Measurements from ENCODE around the gene TTN.

TTN gene

DNA sequence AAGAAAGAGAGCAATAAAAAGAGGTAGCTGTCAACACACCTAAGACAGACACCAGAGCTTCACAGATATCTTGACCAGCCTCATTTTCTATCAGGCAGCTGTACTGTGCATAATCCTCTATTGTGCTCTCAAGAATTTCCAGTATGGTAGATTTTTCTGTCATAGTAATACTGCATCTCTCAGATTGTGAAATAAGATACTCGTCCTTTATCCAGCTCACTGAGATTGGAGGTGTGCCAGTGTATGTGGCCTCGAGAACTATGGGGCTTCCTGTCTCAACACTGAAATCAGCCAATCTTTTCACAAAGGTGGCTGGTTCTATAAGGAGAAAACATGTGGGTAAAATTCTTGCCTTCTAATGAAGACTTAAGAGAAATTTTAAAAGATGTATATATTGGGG lies 88.9 kb downstream of the TTN start:
- no peaks in the 10 kb centered on the region for H3K79me1 ChIP-seq (ENCODE audit: low read length)
- H3K27me3 ChIP-seq (ENCODE audit: insufficient read depth, low read length, poor library complexity), result no peaks in the 10 kb centered on the region
- H4K8ac ChIP-seq (ENCODE audit: low read depth, low read length), result no peak overlapping the region
- no peak overlapping the region for H3K18ac ChIP-seq (ENCODE audit: low read length)
- no peak overlapping the region for H3K4me2 ChIP-seq (ENCODE audit: low read length)
- H3K4ac ChIP-seq (ENCODE audit: low read depth, low read length), result no peak overlapping the region
- H4K5ac ChIP-seq (ENCODE audit: low read length), result no peak overlapping the region
- no peak overlapping the region for H2AK5ac ChIP-seq (ENCODE audit: low read length)
- DNase-seq, result no peak
- no peak overlapping the region for H2BK120ac ChIP-seq (ENCODE audit: low read depth, low read length)
- no peak overlapping the region for H3K4me3 ChIP-seq (ENCODE audit: low read length)
- no peak overlapping the region for H3K23ac ChIP-seq (ENCODE audit: low read length)
- no peak overlapping the region for H3K56ac ChIP-seq (ENCODE audit: low read length)
- no peaks in the 10 kb centered on the region for H3K4me1 ChIP-seq (ENCODE audit: control insufficient read depth, low read depth, low read length)
- no peak overlapping the region for H3K9ac ChIP-seq (ENCODE audit: low read length)
- no peaks in the 10 kb centered on the region for H3K36me3 ChIP-seq (ENCODE audit: control insufficient read depth, insufficient read depth, low read length)
- no CpG with 5 or more reads among the region's 2 CpGs for WGBS (ENCODE audit: extremely low coverage, insufficient coverage, low lambda C conversion rate)
- no peak overlapping the region for H2BK15ac ChIP-seq (replicated peaks; ENCODE audit: low read depth)
- H2BK5ac ChIP-seq (ENCODE audit: low read length), result no peak overlapping the region
- H3K79me2 ChIP-seq (ENCODE audit: control insufficient read depth, insufficient read depth, low read length), result no peaks in the 10 kb centered on the region
- no peak overlapping the region for H3K27ac ChIP-seq (ENCODE audit: low read depth, low read length)

DNA sequence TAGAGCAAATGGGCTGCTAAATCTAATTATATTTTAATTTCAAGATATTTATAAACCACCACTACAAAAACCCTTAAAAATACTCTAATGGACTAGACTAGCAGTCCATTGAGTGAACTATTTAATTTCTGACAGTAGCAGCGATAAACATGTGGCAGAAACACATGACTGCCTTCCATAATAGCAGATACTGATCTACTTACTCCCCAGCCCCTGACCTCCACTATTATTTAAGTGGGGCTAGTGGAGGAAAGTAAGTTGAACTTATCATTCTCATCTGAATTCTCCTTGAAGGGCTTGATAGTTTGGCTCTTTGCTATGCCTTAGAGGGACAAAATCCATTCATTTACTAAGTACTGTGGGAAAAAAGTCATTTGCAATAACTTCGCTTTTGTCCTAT lies 90.8 kb downstream of the TTN start:
- Histone ChIP-seq H3K4me3 (ENCODE audit: low read length) (no peak overlapping the region), H3K4me1 (ENCODE audit: control insufficient read depth, low read depth, low read length) (no peaks in the 10 kb centered on the region), H3K36me3 (ENCODE audit: control insufficient read depth, insufficient read depth, low read length) (no peaks in the 10 kb centered on the region), H3K18ac (ENCODE audit: low read length) (no peak overlapping the region), H2BK120ac (ENCODE audit: low read depth, low read length) (no peak overlapping the region), H4K8ac (ENCODE audit: low read depth, low read length) (no peak overlapping the region), H4K5ac (ENCODE audit: low read length) (no peak overlapping the region), H2BK15ac (replicated peaks; ENCODE audit: low read depth) (no peak overlapping the region), H3K9ac (ENCODE audit: low read length) (no peak overlapping the region), H3K56ac (ENCODE audit: low read length) (no peak overlapping the region), H3K79me1 (ENCODE audit: low read length) (no peaks in the 10 kb centered on the region), H3K4me2 (ENCODE audit: low read length) (no peak overlapping the region), H2BK5ac (ENCODE audit: low read length) (no peak overlapping the region), H3K27me3 (ENCODE audit: insufficient read depth, low read length, poor library complexity) (no peaks in the 10 kb centered on the region), H3K27ac (ENCODE audit: low read depth, low read length) (no peak overlapping the region), H3K4ac (ENCODE audit: low read depth, low read length) (no peak overlapping the region), H3K23ac (ENCODE audit: low read length) (no peak overlapping the region), H3K79me2 (ENCODE audit: control insufficient read depth, insufficient read depth, low read length) (no peaks in the 10 kb centered on the region), H2AK5ac (ENCODE audit: low read length) (no peak overlapping the region)
- DNase-seq, result no peak
- no CpG with 5 or more reads among the region's 2 CpGs for WGBS (ENCODE audit: extremely low coverage, insufficient coverage, low lambda C conversion rate)

- Histone ChIP-seq H4K8ac (ENCODE audit: low read depth, low read length) (no peak overlapping the region), H3K4ac (ENCODE audit: low read depth, low read length) (no peak overlapping the region), H3K9ac (ENCODE audit: low read length) (no peak overlapping the region), H2BK120ac (ENCODE audit: low read depth, low read length) (no peak overlapping the region), H3K4me1 (ENCODE audit: control insufficient read depth, low read depth, low read length) (no peaks in the 10 kb centered on the region), H3K27me3 (ENCODE audit: insufficient read depth, low read length, poor library complexity) (no peaks in the 10 kb centered on the region), H3K36me3 (ENCODE audit: control insufficient read depth, insufficient read depth, low read length) (no peaks in the 10 kb centered on the region), H3K4me3 (ENCODE audit: low read length) (no peak overlapping the region), H3K79me1 (ENCODE audit: low read length) (no peaks in the 10 kb centered on the region), H2BK5ac (ENCODE audit: low read length) (no peak overlapping the region), H3K4me2 (ENCODE audit: low read length) (no peak overlapping the region), H2BK15ac (replicated peaks; ENCODE audit: low read depth) (no peak overlapping the region), H4K5ac (ENCODE audit: low read length) (no peak overlapping the region), H3K27ac (ENCODE audit: low read depth, low read length) (no peak overlapping the region), H2AK5ac (ENCODE audit: low read length) (no peak overlapping the region), H3K56ac (ENCODE audit: low read length) (no peak overlapping the region), H3K79me2 (ENCODE audit: control insufficient read depth, insufficient read depth, low read length) (no peaks in the 10 kb centered on the region), H3K23ac (ENCODE audit: low read length) (no peak overlapping the region), H3K18ac (ENCODE audit: low read length) (no peak overlapping the region)
- no CpG with 5 or more reads among the region's 6 CpGs for WGBS (ENCODE audit: extremely low coverage, insufficient coverage, low lambda C conversion rate)
- DNase-seq, result no peak
These were observed 91.9 kb downstream of the TTN start for GRCh38 chr2:178715366-178715765.

- no peak overlapping the region for H3K4ac ChIP-seq (ENCODE audit: low read depth, low read length)
- H3K27ac ChIP-seq (ENCODE audit: low read depth, low read length), result no peak overlapping the region
- H2BK120ac ChIP-seq (ENCODE audit: low read depth, low read length), result no peak overlapping the region
- no peak overlapping the region for H2AK5ac ChIP-seq (ENCODE audit: low read length)
- H4K5ac ChIP-seq (ENCODE audit: low read length), result no peak overlapping the region
- no peaks in the 10 kb centered on the region for H3K27me3 ChIP-seq (ENCODE audit: insufficient read depth, low read length, poor library complexity)
- no peak overlapping the region for H4K8ac ChIP-seq (ENCODE audit: low read depth, low read length)
- H3K23ac ChIP-seq (ENCODE audit: low read length), result no peak overlapping the region
- H3K56ac ChIP-seq (ENCODE audit: low read length), result no peak overlapping the region
- H3K4me1 ChIP-seq (ENCODE audit: control insufficient read depth, low read depth, low read length), result no peaks in the 10 kb centered on the region
- no peak for DNase-seq
- H3K79me2 ChIP-seq (ENCODE audit: control insufficient read depth, insufficient read depth, low read length), result no peaks in the 10 kb centered on the region
- H2BK5ac ChIP-seq (ENCODE audit: low read length), result no peak overlapping the region
- H3K4me2 ChIP-seq (ENCODE audit: low read length), result no peak overlapping the region
- no peak overlapping the region for H2BK15ac ChIP-seq (replicated peaks; ENCODE audit: low read depth)
- H3K36me3 ChIP-seq (ENCODE audit: control insufficient read depth, insufficient read depth, low read length), result no peaks in the 10 kb centered on the region
- H3K18ac ChIP-seq (ENCODE audit: low read length), result no peak overlapping the region
- H3K4me3 ChIP-seq (ENCODE audit: low read length), result no peak overlapping the region
- H3K79me1 ChIP-seq (ENCODE audit: low read length), result no peaks in the 10 kb centered on the region
- no CpG with 5 or more reads among the region's 2 CpGs for WGBS (ENCODE audit: extremely low coverage, insufficient coverage, low lambda C conversion rate)
- no peak overlapping the region for H3K9ac ChIP-seq (ENCODE audit: low read length)
These were observed 99.7 kb downstream of the TTN start for GRCh38 chr2:178707476-178707875.

GRCh38 chr2:178704876-178705275 lies 102.3 kb downstream of the TTN start:
- Histone ChIP-seq H3K4me3 (ENCODE audit: low read length) (no peak overlapping the region), H2BK120ac (ENCODE audit: low read depth, low read length) (no peak overlapping the region), H3K56ac (ENCODE audit: low read length) (no peak overlapping the region), H3K27ac (ENCODE audit: low read depth, low read length) (no peak overlapping the region), H4K8ac (ENCODE audit: low read depth, low read length) (no peak overlapping the region), H2BK15ac (replicated peaks; ENCODE audit: low read depth) (no peak overlapping the region), H3K9ac (ENCODE audit: low read length) (no peak overlapping the region), H3K79me1 (ENCODE audit: low read length) (no peaks in the 10 kb centered on the region), H3K4me2 (ENCODE audit: low read length) (no peak overlapping the region), H2AK5ac (ENCODE audit: low read length) (no peak overlapping the region), H3K79me2 (ENCODE audit: control insufficient read depth, insufficient read depth, low read length) (no peaks in the 10 kb centered on the region), H4K5ac (ENCODE audit: low read length) (no peak overlapping the region), H2BK5ac (ENCODE audit: low read length) (no peak overlapping the region), H3K18ac (ENCODE audit: low read length) (no peak overlapping the region), H3K4ac (ENCODE audit: low read depth, low read length) (no peak overlapping the region), H3K23ac (ENCODE audit: low read length) (no peak overlapping the region), H3K36me3 (ENCODE audit: control insufficient read depth, insufficient read depth, low read length) (no peaks in the 10 kb centered on the region), H3K27me3 (ENCODE audit: insufficient read depth, low read length, poor library complexity) (no peaks in the 10 kb centered on the region), H3K4me1 (ENCODE audit: control insufficient read depth, low read depth, low read length) (no peaks in the 10 kb centered on the region)
- WGBS (ENCODE audit: extremely low coverage, insufficient coverage, low lambda C conversion rate), result no CpG with 5 or more reads among the region's 5 CpGs
- no peak for DNase-seq

DNA sequence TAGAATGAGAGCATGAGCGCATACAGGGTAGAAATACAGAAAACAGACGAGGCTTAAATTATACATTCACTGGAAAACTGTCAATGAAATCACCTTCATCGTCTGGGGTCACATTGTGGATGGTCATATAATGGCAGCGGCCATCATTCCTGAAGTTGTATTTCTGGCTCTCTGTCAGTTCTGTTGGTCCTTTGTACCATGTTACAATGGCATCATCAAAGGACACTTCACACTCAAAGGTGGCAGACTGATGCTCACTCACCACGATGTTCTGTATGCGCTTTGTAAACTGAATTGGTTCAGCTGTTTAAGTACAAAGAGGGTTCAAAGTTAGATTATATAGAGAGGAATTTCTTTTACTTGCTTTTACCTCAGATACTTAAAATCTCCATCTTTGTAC lies 104.9 kb downstream of the TTN start:
- Histone ChIP-seq H4K8ac (ENCODE audit: low read depth, low read length) (no peak overlapping the region), H2BK15ac (replicated peaks; ENCODE audit: low read depth) (no peak overlapping the region), H3K18ac (ENCODE audit: low read length) (no peak overlapping the region), H3K23ac (ENCODE audit: low read length) (no peak overlapping the region), H3K27ac (ENCODE audit: low read depth, low read length) (no peak overlapping the region), H2AK5ac (ENCODE audit: low read length) (no peak overlapping the region), H3K4me2 (ENCODE audit: low read length) (no peak overlapping the region), H3K4me3 (ENCODE audit: low read length) (no peak overlapping the region), H3K9ac (ENCODE audit: low read length) (no peak overlapping the region), H3K56ac (ENCODE audit: low read length) (no peak overlapping the region), H4K5ac (ENCODE audit: low read length) (no peak overlapping the region), H2BK5ac (ENCODE audit: low read length) (no peak overlapping the region), H3K79me1 (ENCODE audit: low read length) (no peaks in the 10 kb centered on the region), H3K4ac (ENCODE audit: low read depth, low read length) (no peak overlapping the region), H2BK120ac (ENCODE audit: low read depth, low read length) (no peak overlapping the region), H3K36me3 (ENCODE audit: control insufficient read depth, insufficient read depth, low read length) (no peaks in the 10 kb centered on the region), H3K79me2 (ENCODE audit: control insufficient read depth, insufficient read depth, low read length) (no peaks in the 10 kb centered on the region), H3K4me1 (ENCODE audit: control insufficient read depth, low read depth, low read length) (no peaks in the 10 kb centered on the region), H3K27me3 (ENCODE audit: insufficient read depth, low read length, poor library complexity) (no peaks in the 10 kb centered on the region)
- DNase-seq, result no peak
- no CpG with 5 or more reads among the region's 6 CpGs for WGBS (ENCODE audit: extremely low coverage, insufficient coverage, low lambda C conversion rate)
